ENCODE data around the gene CISH. TPM values are rescaled to one million over a fixed set of nuclear protein-coding genes. Genes with fewer than 3 reads are reported as not detected.
A peak's percentile ranks its signal among the peaks of the same experiment; 100 is the strongest.

Gene CISH
- total and polyA plus RNA-seq, 9 donors: 6.2 to 28.0 (median 21.9) TPM

DNA sequence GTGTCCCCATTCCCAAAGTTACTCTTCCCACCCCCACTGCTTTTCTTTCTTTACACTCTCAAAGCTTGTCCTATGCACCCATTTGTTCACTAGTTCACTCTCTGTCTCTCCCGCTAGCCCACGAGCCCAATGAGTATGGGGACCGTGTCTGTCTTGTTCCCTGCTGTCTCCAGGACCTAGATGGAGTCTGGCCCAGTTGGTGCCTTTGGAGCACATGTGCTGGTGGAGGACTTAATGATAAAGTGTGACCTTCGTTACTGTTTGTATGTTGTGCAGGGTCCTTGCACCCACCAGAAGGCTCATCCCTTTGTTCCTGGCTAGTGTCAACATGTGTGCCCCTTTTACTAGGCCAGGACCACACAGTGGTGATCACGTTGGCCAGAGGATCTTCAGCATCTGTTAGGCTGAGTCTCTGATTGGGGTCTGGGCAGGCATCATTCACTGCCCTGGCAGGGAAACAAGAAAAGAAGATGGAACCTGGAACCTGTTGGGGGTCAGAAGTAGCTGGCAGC, 7.4 kb downstream of the CISH start:
- Histone ChIP-seq H3K4me3 (no peak overlapping the region), H3K27me3 (no peaks in the 10 kb centered on the region), H3K9me3 (no peaks in the 10 kb centered on the region), H3K4me1 (ENCODE audit: insufficient read depth) (peaks cover 62% of the 10 kb centered on the region), H3K27ac (peak overlapping the region in 1 of 2 donors; percentile 98), H3K36me3 (no peaks in the 10 kb centered on the region)
- WGBS, 3 donors: 64 to 71% (median 67%) methylated on average over 5 of the region's 5 CpGs
- intact Hi-C loops (cut with DNase I): loop anchor here in 1 of 4 donors (10.0 kb wide), 1 partner anchor 249 kb away; the partner anchor contains the start of genes CYB561D2, NPRL2 and TMEM115
- no peak for DNase-seq
- no peak for TF ChIP-seq EP300 (IDR thresholded peaks at IDR 0.05)
- TF ChIP-seq POLR2A (IDR thresholded peaks at IDR 0.05): no peak
- TF ChIP-seq, protein P1, sequence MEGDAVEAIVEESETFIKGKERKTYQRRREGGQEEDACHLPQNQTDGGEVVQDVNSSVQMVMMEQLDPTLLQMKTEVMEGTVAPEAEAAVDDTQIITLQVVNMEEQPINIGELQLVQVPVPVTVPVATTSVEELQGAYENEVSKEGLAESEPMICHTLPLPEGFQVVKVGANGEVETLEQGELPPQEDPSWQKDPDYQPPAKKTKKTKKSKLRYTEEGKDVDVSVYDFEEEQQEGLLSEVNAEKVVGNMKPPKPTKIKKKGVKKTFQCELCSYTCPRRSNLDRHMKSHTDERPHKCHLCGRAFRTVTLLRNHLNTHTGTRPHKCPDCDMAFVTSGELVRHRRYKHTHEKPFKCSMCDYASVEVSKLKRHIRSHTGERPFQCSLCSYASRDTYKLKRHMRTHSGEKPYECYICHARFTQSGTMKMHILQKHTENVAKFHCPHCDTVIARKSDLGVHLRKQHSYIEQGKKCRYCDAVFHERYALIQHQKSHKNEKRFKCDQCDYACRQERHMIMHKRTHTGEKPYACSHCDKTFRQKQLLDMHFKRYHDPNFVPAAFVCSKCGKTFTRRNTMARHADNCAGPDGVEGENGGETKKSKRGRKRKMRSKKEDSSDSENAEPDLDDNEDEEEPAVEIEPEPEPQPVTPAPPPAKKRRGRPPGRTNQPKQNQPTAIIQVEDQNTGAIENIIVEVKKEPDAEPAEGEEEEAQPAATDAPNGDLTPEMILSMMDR (IDR thresholded peaks at IDR 0.05): no peak

DNA sequence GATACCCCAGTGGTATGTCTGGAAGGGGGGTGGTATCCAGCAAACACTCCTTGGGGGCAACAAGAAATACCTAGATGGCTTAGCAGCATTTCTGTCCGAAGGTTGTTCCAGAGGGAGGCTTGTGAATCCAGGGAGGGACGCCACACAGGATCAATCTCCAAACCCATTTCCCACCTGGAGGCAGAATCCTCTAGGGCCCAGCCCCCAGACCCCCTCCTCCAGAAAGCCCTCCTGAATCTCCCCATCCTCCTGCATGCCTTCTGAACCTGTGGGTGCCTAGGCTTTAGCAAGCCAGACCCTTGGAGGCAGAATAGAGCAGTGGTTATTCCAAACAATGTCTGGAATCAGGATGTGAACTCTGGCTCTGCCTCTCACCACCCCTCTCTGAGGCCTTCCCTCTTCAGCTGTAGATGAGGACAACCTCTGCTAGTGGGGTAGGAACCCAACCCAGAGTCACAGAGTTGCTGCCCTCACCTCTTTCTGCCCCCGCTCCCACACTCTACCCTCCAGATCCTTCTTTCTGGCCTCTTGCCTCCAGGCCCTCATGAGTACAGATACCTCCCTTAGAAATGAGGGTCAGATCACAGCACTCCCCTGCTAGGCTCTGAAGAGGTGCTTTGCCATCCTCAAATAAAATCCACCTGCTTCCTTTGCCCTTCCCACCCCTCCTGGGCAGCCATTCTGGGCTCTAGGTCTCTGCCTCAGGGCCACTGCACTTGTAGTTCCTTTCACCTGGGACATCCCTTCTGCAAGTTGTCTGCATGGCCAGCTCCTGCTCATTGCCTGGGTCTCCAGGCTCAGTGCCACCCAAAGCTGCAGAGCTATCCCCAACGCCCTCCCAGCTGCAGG, 8.1 kb downstream of the CISH start:
- Histone ChIP-seq H3K27me3 (no peaks in the 10 kb centered on the region), H3K9me3 (no peaks in the 10 kb centered on the region), H3K4me1 (ENCODE audit: insufficient read depth) (peaks cover 59% of the 10 kb centered on the region), H3K27ac (peak overlapping the region; percentile 63 to 98), H3K36me3 (no peaks in the 10 kb centered on the region), H3K4me3 (no peak overlapping the region)
- no peak for TF ChIP-seq EP300 (IDR thresholded peaks at IDR 0.05)
- TF ChIP-seq POLR2A (IDR thresholded peaks at IDR 0.05): no peak
- TF ChIP-seq, protein P1 (IDR thresholded peaks at IDR 0.05): no peak
- WGBS, 3 donors: 66 to 77% (median 70%) methylated on average over 4 of the region's 4 CpGs
- intact Hi-C loops (cut with DNase I): loop anchor here in 1 of 4 donors (10.0 kb wide), 1 partner anchor 249 kb away; the partner anchor contains the start of genes CYB561D2, NPRL2 and TMEM115
- DNase-seq: peak in 2 of 5 donors; percentile 19 to 23

GRCh38 chr3:50602595-50603191, 8.9 kb downstream of the CISH start:
- WGBS, 3 donors: 65 to 68% (median 65%) methylated on average over 9 of the region's 9 CpGs
- intact Hi-C loops (cut with DNase I): loop anchor here in 1 of 4 donors (10.0 kb wide), 1 partner anchor 248 kb away; the partner anchor contains the start of genes CYB561D2, NPRL2 and TMEM115
- H3K36me3 ChIP-seq: no peaks in the 10 kb centered on the region
- H3K27ac ChIP-seq: peak overlapping the region; percentile 63 to 98
- no peaks in the 10 kb centered on the region for H3K27me3 ChIP-seq
- TF ChIP-seq EP300 (IDR thresholded peaks at IDR 0.05): no peak
- DNase-seq: peak in 1 of 5 donors; percentile 29
- no peaks in the 10 kb centered on the region for H3K9me3 ChIP-seq
- no peak overlapping the region for H3K4me3 ChIP-seq
- H3K4me1 ChIP-seq (ENCODE audit: insufficient read depth): peaks cover 58% of the 10 kb centered on the region

DNA sequence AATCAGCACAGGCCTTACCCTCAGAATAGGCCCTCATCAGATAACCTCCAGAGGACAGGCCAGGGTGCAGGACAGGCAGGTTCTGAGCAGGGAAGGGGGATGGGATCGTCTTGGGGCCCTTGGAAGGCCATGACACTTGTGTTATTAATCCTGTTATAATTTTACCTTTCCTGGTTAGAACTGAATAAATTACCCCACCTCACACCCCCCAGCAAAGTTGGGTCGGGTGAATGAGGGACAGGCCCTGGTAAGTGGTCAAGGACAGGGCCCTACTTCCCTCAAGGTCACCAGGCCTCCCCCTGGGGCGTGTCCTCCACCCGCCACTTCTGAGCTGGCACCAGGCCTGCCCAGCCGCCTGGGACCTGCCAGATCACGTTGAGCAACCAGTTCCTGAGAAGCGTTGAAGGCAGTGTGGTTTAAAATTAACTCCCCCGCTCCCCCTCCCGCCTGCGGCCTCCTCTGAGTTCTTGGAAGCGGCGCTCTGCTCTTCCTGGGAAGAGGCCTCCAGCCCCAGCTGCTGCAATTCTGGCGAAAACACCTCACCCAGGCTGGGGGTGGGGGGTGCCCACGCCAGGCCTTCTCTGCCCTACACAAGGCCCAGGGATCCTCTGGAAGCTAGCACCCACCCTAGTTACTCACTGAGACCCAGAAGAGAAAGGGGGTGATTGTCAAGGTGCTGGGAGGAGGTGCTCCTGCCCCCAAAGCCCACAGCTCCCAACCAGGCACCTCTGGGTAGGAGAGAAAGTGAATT, 10.6 kb downstream of the CISH start:
- intact Hi-C loops (cut with DNase I): loop anchor here in 1 of 4 donors (10.0 kb wide), 1 partner anchor 246 kb away; the partner anchor contains the start of genes CYB561D2, NPRL2 and TMEM115
- Histone ChIP-seq H3K27ac (peak overlapping the region; percentile 75 to 98), H3K4me1 (ENCODE audit: insufficient read depth) (peaks cover 52% of the 10 kb centered on the region), H3K27me3 (no peaks in the 10 kb centered on the region), H3K36me3 (no peaks in the 10 kb centered on the region), H3K4me3 (peak overlapping the region; percentile 19), H3K9me3 (no peaks in the 10 kb centered on the region)
- TF ChIP-seq EP300 (IDR thresholded peaks at IDR 0.05) (peak; percentile 94), POLR2A (IDR thresholded peaks at IDR 0.05) (peak; percentile 33)
- TF ChIP-seq, protein P1 (IDR thresholded peaks at IDR 0.05): no peak
- DNase-seq: peak; percentile 97 to 99 (median 97)
- 0 to 1% (median 1%) methylated on average over 13 to 14 of the region's 14 CpGs for WGBS, 3 donors

Data from ovary (tissue), 9 donors.